A549 (cell line): ENCODE results near the gene ABCA7. TPM values are rescaled to one million over a fixed set of nuclear protein-coding genes. Genes with fewer than 3 reads are reported as not detected.

Experiments
- ATAC-seq, 2 experiments: fragments of 200-7000 bp in 1 of 2; fragments of >200 bp in 1 of 2; cut with Nextera tagmentation in 1 of 2; cut with Tn5 transposase in 1 of 2; 3 replicates each; pipeline versions ENCODE4 v1.8.0 to v1.9.1; 2018 to 2020; ENCODE audit warnings: mild to moderate bottlenecking in 1 of 2, moderate library complexity in 1 of 2
- CTCF ChIA-PET: fragments of 300-600 bp; sonication (Branson Sonifier 250); formaldehyde crosslinking; extraction: SDS; loops from one replicate; lab custom pipeline; 2021; ENCODE audit warnings: antibody characterized with exemption, inconsistent platforms; lab: Yijun Ruan, JAX
- POLR2A ChIA-PET: fragments of 350-600 bp; formaldehyde crosslinking; extraction: SDS; loops from one replicate; lab custom pipeline; 2021; ENCODE audit warnings: antibody characterized with exemption, inconsistent platforms; lab: Yijun Ruan, JAX
- DNase-seq, 2 experiments: peaks; one replicate each; pipeline versions ENCODE4 v3.0.0 to v3.0.0-alpha.2; 2011 to 2016; ENCODE audit warnings: low read depth in 1 of 2, low spot score in 1 of 2
- FAIRE-seq: peaks from 2 replicates; lab custom pipeline; 2011; peaks lifted over from hg19 to GRCh38; lab: Jason Lieb, UNC
- H3K27ac ChIP-seq, 2 experiments: fragments of >200 bp; sonication (Bioruptor Twin); formaldehyde crosslinking; 3 replicates each; pipeline ENCODE4 v1.5.1; 2016 to 2017
- H3K4me1 ChIP-seq: fragments of >200 bp; sonication (Bioruptor Twin); formaldehyde crosslinking; 3 replicates; pipeline ENCODE4 v1.6.1; 2016
- H3K4me2 ChIP-seq: fragments of >200 bp; sonication (Bioruptor Twin); formaldehyde crosslinking; 3 replicates; pipeline ENCODE4 v1.6.1; 2016
- H3K4me3 ChIP-seq: fragments of >200 bp; sonication (Bioruptor Twin); formaldehyde crosslinking; 3 replicates; pipeline ENCODE4 v1.5.1; 2016
- H3K9me3 ChIP-seq: fragments of >200 bp; sonication (Bioruptor Twin); formaldehyde crosslinking; 3 replicates; pipeline ENCODE4 v1.6.1; 2016
- CBX8 ChIP-seq: fragments of 200-600 bp; sonication (generic); IDR thresholded peaks from 2 replicates; pipeline ENCODE4 v1.6.1; 2016
- CEBPB ChIP-seq, 2 experiments: fragments of >200 bp in 1 of 2; sonication (Bioruptor Twin) in 1 of 2; formaldehyde crosslinking in 1 of 2; IDR thresholded peaks; 2 replicates each; pipeline ENCODE4 v1.6.1; 2012 to 2016
- CHD2 ChIP-seq: fragments of 150-350 bp; IDR thresholded peaks from 2 replicates; pipeline ENCODE4 v1.6.1; 2014; ENCODE audit warnings: low read length; ENCODE audit not compliant: partially characterized antibody
- ESRRA ChIP-seq: fragments of 150-350 bp; IDR thresholded peaks from 2 replicates; pipeline ENCODE4 v1.6.1; 2014; ENCODE audit warnings: mild to moderate bottlenecking, low read length, borderline replicate concordance
- HOXB13 ChIP-seq: fragments of 250-450 bp; sonication (Bioruptor Pico); IDR thresholded peaks from 2 replicates; pipeline ENCODE4 v1.5.0; 2020; ENCODE audit warnings: low read depth, mild to moderate bottlenecking, moderate library complexity
- MAZ ChIP-seq: fragments of 150-350 bp; IDR thresholded peaks from 2 replicates; pipeline ENCODE4 v1.6.1; 2014; ENCODE audit warnings: antibody characterized with exemption, low read depth, low read length, borderline replicate concordance
- NFE2L2 ChIP-seq: fragments of 150-350 bp; conservative IDR thresholded peaks from 2 replicates; pipeline ENCODE4 v1.6.1; 2014; ENCODE audit warnings: low read length
- PHF8 ChIP-seq: fragments of 200-600 bp; sonication (generic); IDR thresholded peaks from 2 replicates; pipeline ENCODE4 v1.6.1; 2016; ENCODE audit warnings: low read depth, mild to moderate bottlenecking, antibody characterized with exemption, moderate library complexity, borderline replicate concordance
- SMC3 ChIP-seq: fragments of >200 bp; sonication (Bioruptor Twin); formaldehyde crosslinking; IDR thresholded peaks from 3 replicates; pipeline ENCODE4 v1.6.1; 2018; ENCODE audit warnings: inconsistent platforms
- SREBF2 ChIP-seq: fragments of 450-650 bp; IDR thresholded peaks from 2 replicates; pipeline ENCODE4 v1.6.1; 2014; ENCODE audit warnings: mild to moderate bottlenecking, moderate library complexity
- ZC3H11A ChIP-seq: fragments of 450-650 bp; IDR thresholded peaks from 2 replicates; pipeline ENCODE4 v1.6.1; 2014; ENCODE audit warnings: antibody characterized with exemption, mild to moderate bottlenecking
- ZNF302 ChIP-seq: fragments of 250-450 bp; sonication (Bioruptor Pico); IDR thresholded peaks from 2 replicates; pipeline ENCODE4 v1.9.0; 2021; ENCODE audit warnings: inconsistent platforms, mild to moderate bottlenecking, moderate library complexity
- WGBS: methylation state at CpG from one replicate; pipeline ENCODE4 v1.1.6; 2017; ENCODE audit errors: missing lambda C conversion rate; 5-methylcytosine and 5-hydroxymethylcytosine counted together
- polyA plus RNA-seq, 4 experiments: library from polyadenylated mRNA; depleted of rRNA in 3 of 4; stranded (reverse); fragments of >200 nt; fragmentation: RNase III in 1 of 4; extraction: RNeasy Plus Mini Kit Qiagen cat#74134 plus additional on column Dnase treatment in 1 of 4; gene quantifications; 2 replicates in 3 of 4; 3 replicates in 1 of 4; pipeline ENCODE4 v1.2.3, GENCODE V29; 2011 to 2017
- TF ChIP-seq, protein P1 (sequence below): fragments of 150-350 bp; IDR thresholded peaks from 2 replicates; pipeline ENCODE4 v1.6.1; 2014; ENCODE audit warnings: low read depth, mild to moderate bottlenecking, low read length
- TF ChIP-seq, protein P2 (sequence below): fragments of 200-600 bp; sonication (generic); IDR thresholded peaks from 2 replicates; pipeline ENCODE4 v1.6.1; 2016; ENCODE audit warnings: antibody characterized with exemption, mild to moderate bottlenecking, moderate library complexity
- TF ChIP-seq, protein P3 (sequence below): fragments of >200 bp; sonication (Bioruptor Twin); formaldehyde crosslinking; IDR thresholded peaks from 2 replicates; pipeline ENCODE4 v1.6.1; 2016
- TF ChIP-seq, protein P4 (sequence below): fragments of 450-650 bp; IDR thresholded peaks from 2 replicates; pipeline ENCODE4 v1.6.1; 2014; ENCODE audit warnings: antibody characterized with exemption
- TF ChIP-seq, protein P5 (sequence below): fragments of >200 bp; sonication (Bioruptor Twin); formaldehyde crosslinking; IDR thresholded peaks from 3 replicates; pipeline ENCODE4 v1.5.1; 2016

Gene ABCA7
- polyA plus RNA-seq, 2 of the 4 experiments (the other 2 are of a cell fraction), result 5.0 to 13.5 TPM

DNA sequence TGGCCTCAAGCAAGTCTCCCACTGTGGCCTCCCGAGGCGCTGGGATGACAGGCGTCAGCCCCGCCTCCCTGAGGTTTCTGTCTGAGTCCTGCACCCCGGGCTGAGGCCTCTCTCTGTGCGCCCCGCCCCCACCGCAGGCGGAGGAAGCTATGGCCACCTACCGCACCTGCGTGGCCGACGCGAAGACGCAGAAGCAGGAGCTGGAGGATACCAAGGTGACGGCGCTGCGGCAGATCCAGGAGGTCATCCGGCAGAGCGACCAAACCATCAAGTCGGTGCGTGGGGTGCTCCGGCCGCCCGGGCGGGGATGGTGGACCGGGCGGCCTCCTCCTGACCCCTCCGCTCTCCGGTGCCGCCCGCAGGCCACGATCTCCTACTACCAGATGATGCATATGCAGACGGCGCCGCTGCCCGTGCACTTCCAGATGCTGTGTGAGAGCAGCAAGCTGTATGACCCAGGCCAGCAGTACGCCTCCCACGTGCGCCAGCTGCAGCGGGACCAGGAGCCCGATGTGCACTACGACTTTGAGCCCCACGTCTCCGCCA, 39.7 kb downstream of the ABCA7 start:
- ChIA-PET CTCF (interaction anchor here (0.5 to 1.2 kb wide), 4 partner anchors 14 to 143 kb away, joined by 3 to 4 read pairs (median 4); no protein-coding TSS in a partner anchor), POLR2A (no interaction called here)
- no peak overlapping the region for H3K4me2 ChIP-seq
- no peak for FAIRE-seq
- no peak overlapping the region for H3K4me3 ChIP-seq
- 91% methylated on average over 34 of the region's 45 CpGs for WGBS
- TF ChIP-seq ZNF302 (CRISPR knock-in tag), result no peak
- TF ChIP-seq ZC3H11A, result no peak
- no peak for TF ChIP-seq SREBF2
- TF ChIP-seq, protein P1, sequence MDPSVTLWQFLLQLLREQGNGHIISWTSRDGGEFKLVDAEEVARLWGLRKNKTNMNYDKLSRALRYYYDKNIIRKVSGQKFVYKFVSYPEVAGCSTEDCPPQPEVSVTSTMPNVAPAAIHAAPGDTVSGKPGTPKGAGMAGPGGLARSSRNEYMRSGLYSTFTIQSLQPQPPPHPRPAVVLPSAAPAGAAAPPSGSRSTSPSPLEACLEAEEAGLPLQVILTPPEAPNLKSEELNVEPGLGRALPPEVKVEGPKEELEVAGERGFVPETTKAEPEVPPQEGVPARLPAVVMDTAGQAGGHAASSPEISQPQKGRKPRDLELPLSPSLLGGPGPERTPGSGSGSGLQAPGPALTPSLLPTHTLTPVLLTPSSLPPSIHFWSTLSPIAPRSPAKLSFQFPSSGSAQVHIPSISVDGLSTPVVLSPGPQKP, result no peak
- TF ChIP-seq, protein P2, sequence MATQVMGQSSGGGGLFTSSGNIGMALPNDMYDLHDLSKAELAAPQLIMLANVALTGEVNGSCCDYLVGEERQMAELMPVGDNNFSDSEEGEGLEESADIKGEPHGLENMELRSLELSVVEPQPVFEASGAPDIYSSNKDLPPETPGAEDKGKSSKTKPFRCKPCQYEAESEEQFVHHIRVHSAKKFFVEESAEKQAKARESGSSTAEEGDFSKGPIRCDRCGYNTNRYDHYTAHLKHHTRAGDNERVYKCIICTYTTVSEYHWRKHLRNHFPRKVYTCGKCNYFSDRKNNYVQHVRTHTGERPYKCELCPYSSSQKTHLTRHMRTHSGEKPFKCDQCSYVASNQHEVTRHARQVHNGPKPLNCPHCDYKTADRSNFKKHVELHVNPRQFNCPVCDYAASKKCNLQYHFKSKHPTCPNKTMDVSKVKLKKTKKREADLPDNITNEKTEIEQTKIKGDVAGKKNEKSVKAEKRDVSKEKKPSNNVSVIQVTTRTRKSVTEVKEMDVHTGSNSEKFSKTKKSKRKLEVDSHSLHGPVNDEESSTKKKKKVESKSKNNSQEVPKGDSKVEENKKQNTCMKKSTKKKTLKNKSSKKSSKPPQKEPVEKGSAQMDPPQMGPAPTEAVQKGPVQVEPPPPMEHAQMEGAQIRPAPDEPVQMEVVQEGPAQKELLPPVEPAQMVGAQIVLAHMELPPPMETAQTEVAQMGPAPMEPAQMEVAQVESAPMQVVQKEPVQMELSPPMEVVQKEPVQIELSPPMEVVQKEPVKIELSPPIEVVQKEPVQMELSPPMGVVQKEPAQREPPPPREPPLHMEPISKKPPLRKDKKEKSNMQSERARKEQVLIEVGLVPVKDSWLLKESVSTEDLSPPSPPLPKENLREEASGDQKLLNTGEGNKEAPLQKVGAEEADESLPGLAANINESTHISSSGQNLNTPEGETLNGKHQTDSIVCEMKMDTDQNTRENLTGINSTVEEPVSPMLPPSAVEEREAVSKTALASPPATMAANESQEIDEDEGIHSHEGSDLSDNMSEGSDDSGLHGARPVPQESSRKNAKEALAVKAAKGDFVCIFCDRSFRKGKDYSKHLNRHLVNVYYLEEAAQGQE, result no peak
- no peak for TF ChIP-seq NFE2L2
- TF ChIP-seq, protein P3, sequence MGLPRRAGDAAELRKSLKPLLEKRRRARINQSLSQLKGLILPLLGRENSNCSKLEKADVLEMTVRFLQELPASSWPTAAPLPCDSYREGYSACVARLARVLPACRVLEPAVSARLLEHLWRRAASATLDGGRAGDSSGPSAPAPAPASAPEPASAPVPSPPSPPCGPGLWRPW, result no peak
- TF ChIP-seq, protein P4, sequence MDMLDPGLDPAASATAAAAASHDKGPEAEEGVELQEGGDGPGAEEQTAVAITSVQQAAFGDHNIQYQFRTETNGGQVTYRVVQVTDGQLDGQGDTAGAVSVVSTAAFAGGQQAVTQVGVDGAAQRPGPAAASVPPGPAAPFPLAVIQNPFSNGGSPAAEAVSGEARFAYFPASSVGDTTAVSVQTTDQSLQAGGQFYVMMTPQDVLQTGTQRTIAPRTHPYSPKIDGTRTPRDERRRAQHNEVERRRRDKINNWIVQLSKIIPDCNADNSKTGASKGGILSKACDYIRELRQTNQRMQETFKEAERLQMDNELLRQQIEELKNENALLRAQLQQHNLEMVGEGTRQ, result no peak
- no peak for TF ChIP-seq HOXB13 (CRISPR knock-in tag)
- TF ChIP-seq ESRRA, result no peak
- TF ChIP-seq MAZ, result no peak
- no peak for TF ChIP-seq SMC3
- TF ChIP-seq CHD2, result no peak
- no peak for TF ChIP-seq CEBPB (IDR thresholded peaks at IDR 0.05)
- no peak for TF ChIP-seq CBX8
- no peak for TF ChIP-seq PHF8
- TF ChIP-seq, protein P5, sequence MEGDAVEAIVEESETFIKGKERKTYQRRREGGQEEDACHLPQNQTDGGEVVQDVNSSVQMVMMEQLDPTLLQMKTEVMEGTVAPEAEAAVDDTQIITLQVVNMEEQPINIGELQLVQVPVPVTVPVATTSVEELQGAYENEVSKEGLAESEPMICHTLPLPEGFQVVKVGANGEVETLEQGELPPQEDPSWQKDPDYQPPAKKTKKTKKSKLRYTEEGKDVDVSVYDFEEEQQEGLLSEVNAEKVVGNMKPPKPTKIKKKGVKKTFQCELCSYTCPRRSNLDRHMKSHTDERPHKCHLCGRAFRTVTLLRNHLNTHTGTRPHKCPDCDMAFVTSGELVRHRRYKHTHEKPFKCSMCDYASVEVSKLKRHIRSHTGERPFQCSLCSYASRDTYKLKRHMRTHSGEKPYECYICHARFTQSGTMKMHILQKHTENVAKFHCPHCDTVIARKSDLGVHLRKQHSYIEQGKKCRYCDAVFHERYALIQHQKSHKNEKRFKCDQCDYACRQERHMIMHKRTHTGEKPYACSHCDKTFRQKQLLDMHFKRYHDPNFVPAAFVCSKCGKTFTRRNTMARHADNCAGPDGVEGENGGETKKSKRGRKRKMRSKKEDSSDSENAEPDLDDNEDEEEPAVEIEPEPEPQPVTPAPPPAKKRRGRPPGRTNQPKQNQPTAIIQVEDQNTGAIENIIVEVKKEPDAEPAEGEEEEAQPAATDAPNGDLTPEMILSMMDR, result no peak
- peaks cover 13% of the 10 kb centered on the region; the same call in 2 of the 3 replicates for H3K4me1 ChIP-seq
- DNase-seq, result no peak
- no peaks in the 10 kb centered on the region for H3K9me3 ChIP-seq
- ATAC-seq, result no peak
- H3K27ac ChIP-seq, result no peak overlapping the region
